ENCODE results near the gene SLC1A1.

DNA sequence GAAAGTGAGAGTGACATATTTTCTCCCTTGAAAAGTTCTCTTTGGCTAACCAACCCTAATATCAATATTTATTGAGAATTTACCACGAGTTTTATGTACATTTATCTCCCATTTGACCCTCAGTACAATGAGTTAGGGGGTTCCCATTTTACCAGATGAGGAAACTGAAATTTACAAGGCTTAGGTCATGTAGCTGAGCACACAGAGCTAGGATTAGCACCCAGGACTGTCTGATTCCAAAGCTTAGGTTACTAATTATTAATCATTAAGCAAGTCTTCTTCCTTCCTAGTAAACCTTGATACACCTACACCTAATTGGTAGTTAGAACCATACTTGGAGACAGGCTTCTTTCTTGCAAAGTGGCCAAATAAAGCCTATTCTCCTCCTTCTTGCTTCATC, 12.2 kb downstream of the SLC1A1 start:
- TF ChIP-seq, protein P1, sequence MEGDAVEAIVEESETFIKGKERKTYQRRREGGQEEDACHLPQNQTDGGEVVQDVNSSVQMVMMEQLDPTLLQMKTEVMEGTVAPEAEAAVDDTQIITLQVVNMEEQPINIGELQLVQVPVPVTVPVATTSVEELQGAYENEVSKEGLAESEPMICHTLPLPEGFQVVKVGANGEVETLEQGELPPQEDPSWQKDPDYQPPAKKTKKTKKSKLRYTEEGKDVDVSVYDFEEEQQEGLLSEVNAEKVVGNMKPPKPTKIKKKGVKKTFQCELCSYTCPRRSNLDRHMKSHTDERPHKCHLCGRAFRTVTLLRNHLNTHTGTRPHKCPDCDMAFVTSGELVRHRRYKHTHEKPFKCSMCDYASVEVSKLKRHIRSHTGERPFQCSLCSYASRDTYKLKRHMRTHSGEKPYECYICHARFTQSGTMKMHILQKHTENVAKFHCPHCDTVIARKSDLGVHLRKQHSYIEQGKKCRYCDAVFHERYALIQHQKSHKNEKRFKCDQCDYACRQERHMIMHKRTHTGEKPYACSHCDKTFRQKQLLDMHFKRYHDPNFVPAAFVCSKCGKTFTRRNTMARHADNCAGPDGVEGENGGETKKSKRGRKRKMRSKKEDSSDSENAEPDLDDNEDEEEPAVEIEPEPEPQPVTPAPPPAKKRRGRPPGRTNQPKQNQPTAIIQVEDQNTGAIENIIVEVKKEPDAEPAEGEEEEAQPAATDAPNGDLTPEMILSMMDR (conservative IDR thresholded peaks at IDR 0.05; ENCODE audit: low read depth in 2 of 2), result no peak
- no peak for TF ChIP-seq POLR2AphosphoS5 (IDR thresholded peaks at IDR 0.05; ENCODE audit: low read depth)
- TF ChIP-seq NANOG (IDR thresholded peaks at IDR 0.05; ENCODE audit: borderline replicate concordance), result no peak
- TF ChIP-seq, protein P2, sequence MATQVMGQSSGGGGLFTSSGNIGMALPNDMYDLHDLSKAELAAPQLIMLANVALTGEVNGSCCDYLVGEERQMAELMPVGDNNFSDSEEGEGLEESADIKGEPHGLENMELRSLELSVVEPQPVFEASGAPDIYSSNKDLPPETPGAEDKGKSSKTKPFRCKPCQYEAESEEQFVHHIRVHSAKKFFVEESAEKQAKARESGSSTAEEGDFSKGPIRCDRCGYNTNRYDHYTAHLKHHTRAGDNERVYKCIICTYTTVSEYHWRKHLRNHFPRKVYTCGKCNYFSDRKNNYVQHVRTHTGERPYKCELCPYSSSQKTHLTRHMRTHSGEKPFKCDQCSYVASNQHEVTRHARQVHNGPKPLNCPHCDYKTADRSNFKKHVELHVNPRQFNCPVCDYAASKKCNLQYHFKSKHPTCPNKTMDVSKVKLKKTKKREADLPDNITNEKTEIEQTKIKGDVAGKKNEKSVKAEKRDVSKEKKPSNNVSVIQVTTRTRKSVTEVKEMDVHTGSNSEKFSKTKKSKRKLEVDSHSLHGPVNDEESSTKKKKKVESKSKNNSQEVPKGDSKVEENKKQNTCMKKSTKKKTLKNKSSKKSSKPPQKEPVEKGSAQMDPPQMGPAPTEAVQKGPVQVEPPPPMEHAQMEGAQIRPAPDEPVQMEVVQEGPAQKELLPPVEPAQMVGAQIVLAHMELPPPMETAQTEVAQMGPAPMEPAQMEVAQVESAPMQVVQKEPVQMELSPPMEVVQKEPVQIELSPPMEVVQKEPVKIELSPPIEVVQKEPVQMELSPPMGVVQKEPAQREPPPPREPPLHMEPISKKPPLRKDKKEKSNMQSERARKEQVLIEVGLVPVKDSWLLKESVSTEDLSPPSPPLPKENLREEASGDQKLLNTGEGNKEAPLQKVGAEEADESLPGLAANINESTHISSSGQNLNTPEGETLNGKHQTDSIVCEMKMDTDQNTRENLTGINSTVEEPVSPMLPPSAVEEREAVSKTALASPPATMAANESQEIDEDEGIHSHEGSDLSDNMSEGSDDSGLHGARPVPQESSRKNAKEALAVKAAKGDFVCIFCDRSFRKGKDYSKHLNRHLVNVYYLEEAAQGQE (IDR thresholded peaks at IDR 0.05; ENCODE audit: unreplicated experiment), result no peak
- no peak for TF ChIP-seq JUNB (IDR thresholded peaks at IDR 0.05; ENCODE audit: unreplicated experiment)
- TF ChIP-seq EZH2 (IDR thresholded peaks at IDR 0.05; ENCODE audit: low read depth, unreplicated experiment), result no peak
- TF ChIP-seq EZH2phosphoT487 (IDR thresholded peaks at IDR 0.05; ENCODE audit: unreplicated experiment), result no peak
- TF ChIP-seq CREB1 (CRISPR knock-in tag; IDR thresholded peaks at IDR 0.05; ENCODE audit: low read depth), result no peak
- no peak for TF ChIP-seq STAT1 (IDR thresholded peaks at IDR 0.05; ENCODE audit: unreplicated experiment)
- TF ChIP-seq, protein P3, sequence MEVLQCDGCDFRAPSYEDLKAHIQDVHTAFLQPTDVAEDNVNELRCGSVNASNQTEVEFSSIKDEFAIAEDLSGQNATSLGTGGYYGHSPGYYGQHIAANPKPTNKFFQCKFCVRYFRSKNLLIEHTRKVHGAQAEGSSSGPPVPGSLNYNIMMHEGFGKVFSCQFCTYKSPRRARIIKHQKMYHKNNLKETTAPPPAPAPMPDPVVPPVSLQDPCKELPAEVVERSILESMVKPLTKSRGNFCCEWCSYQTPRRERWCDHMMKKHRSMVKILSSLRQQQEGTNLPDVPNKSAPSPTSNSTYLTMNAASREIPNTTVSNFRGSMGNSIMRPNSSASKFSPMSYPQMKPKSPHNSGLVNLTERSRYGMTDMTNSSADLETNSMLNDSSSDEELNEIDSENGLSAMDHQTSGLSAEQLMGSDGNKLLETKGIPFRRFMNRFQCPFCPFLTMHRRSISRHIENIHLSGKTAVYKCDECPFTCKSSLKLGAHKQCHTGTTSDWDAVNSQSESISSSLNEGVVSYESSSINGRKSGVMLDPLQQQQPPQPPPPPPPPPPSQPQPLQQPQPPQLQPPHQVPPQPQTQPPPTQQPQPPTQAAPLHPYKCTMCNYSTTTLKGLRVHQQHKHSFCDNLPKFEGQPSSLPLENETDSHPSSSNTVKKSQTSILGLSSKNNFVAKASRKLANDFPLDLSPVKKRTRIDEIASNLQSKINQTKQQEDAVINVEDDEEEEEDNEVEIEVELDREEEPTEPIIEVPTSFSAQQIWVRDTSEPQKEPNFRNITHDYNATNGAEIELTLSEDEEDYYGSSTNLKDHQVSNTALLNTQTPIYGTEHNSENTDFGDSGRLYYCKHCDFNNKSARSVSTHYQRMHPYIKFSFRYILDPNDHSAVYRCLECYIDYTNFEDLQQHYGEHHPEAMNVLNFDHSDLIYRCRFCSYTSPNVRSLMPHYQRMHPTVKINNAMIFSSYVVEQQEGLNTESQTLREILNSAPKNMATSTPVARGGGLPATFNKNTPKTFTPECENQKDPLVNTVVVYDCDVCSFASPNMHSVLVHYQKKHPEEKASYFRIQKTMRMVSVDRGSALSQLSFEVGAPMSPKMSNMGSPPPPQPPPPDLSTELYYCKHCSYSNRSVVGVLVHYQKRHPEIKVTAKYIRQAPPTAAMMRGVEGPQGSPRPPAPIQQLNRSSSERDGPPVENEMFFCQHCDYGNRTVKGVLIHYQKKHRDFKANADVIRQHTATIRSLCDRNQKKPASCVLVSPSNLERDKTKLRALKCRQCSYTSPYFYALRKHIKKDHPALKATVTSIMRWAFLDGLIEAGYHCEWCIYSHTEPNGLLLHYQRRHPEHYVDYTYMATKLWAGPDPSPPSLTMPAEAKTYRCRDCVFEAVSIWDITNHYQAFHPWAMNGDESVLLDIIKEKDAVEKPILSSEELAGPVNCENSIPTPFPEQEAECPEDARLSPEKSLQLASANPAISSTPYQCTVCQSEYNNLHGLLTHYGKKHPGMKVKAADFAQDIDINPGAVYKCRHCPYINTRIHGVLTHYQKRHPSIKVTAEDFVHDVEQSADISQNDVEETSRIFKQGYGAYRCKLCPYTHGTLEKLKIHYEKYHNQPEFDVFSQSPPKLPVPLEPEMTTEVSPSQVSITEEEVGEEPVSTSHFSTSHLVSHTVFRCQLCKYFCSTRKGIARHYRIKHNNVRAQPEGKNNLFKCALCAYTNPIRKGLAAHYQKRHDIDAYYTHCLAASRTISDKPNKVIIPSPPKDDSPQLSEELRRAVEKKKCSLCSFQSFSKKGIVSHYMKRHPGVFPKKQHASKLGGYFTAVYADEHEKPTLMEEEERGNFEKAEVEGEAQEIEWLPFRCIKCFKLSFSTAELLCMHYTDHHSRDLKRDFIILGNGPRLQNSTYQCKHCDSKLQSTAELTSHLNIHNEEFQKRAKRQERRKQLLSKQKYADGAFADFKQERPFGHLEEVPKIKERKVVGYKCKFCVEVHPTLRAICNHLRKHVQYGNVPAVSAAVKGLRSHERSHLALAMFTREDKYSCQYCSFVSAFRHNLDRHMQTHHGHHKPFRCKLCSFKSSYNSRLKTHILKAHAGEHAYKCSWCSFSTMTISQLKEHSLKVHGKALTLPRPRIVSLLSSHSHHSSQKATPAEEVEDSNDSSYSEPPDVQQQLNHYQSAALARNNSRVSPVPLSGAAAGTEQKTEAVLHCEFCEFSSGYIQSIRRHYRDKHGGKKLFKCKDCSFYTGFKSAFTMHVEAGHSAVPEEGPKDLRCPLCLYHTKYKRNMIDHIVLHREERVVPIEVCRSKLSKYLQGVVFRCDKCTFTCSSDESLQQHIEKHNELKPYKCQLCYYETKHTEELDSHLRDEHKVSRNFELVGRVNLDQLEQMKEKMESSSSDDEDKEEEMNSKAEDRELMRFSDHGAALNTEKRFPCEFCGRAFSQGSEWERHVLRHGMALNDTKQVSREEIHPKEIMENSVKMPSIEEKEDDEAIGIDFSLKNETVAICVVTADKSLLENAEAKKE (CRISPR knock-in tag; IDR thresholded peaks at IDR 0.05), result no peak
- TF ChIP-seq, protein P4, sequence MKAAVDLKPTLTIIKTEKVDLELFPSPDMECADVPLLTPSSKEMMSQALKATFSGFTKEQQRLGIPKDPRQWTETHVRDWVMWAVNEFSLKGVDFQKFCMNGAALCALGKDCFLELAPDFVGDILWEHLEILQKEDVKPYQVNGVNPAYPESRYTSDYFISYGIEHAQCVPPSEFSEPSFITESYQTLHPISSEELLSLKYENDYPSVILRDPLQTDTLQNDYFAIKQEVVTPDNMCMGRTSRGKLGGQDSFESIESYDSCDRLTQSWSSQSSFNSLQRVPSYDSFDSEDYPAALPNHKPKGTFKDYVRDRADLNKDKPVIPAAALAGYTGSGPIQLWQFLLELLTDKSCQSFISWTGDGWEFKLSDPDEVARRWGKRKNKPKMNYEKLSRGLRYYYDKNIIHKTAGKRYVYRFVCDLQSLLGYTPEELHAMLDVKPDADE (IDR thresholded peaks at IDR 0.05), result no peak
- TF ChIP-seq ZNF114 (CRISPR knock-in tag; IDR thresholded peaks at IDR 0.05), result no peak
